NCI-H2107 treated with DMSO at 0.1 percent for 48 hours (cell line): ENCODE measurements around the gene C10orf105.

Experiments used
- DNase-seq: peaks from one replicate; lab custom pipeline; 2025; ENCODE audit not compliant: unreplicated experiment; lab: John Stamatoyannopoulos, UW

C10orf105 gene

GRCh38 chr10:71751515-71752224, 32.1 kb upstream of the C10orf105 start:
- DNase-seq: no peak

- DNase-seq: no peak
These were observed 31.4 kb upstream of the C10orf105 start for GRCh38 chr10:71750986-71751385.

GRCh38 chr10:71750124-71750841, 30.7 kb upstream of the C10orf105 start:
- no peak for DNase-seq

GRCh38 chr10:71749396-71749795, 29.8 kb upstream of the C10orf105 start:
- no peak for DNase-seq

GRCh38 chr10:71748671-71749191, 29.2 kb upstream of the C10orf105 start:
- no peak for DNase-seq

- no peak for DNase-seq
These were observed 28.3 kb upstream of the C10orf105 start for GRCh38 chr10:71747551-71748523.

GRCh38 chr10:71747039-71747531, 27.5 kb upstream of the C10orf105 start:
- DNase-seq: no peak

GRCh38 chr10:71746344-71747037, 26.9 kb upstream of the C10orf105 start:
- DNase-seq: no peak

- no peak for DNase-seq
These were observed 26.2 kb upstream of the C10orf105 start for GRCh38 chr10:71745664-71746250.

GRCh38 chr10:71744897-71745663, 25.5 kb upstream of the C10orf105 start:
- no peak for DNase-seq

GRCh38 chr10:71743866-71744265, 24.3 kb upstream of the C10orf105 start:
- no peak for DNase-seq

- DNase-seq: no peak
These were observed 23.7 kb upstream of the C10orf105 start for GRCh38 chr10:71743089-71743838.

- no peak for DNase-seq
These were observed 22.9 kb upstream of the C10orf105 start for GRCh38 chr10:71742301-71743088.

GRCh38 chr10:71741671-71742070, 22.1 kb upstream of the C10orf105 start:
- no peak for DNase-seq

GRCh38 chr10:71741029-71741428, 21.5 kb upstream of the C10orf105 start:
- no peak for DNase-seq

GRCh38 chr10:71740069-71740653, 20.6 kb upstream of the C10orf105 start:
- no peak for DNase-seq

GRCh38 chr10:71739358-71739900, 19.9 kb upstream of the C10orf105 start:
- DNase-seq: no peak
